HFF-Myc (cell line): ENCODE data around the gene SLC17A8.

Experiments
- DNase-seq: peaks from one replicate; pipeline ENCODE4 v3.0.0-alpha.2; 2011; ENCODE audit warnings: low read depth; ENCODE audit errors: extremely low read depth
- H3K4me3 ChIP-seq: replicated peaks from 2 replicates; pipeline ENCODE4 v1.5.1; 2011; ENCODE audit warnings: low read depth, mild to moderate bottlenecking, control low read depth, low read length
- CTCF ChIP-seq: IDR thresholded peaks from 2 replicates; pipeline ENCODE4 v1.5.1; 2012; ENCODE audit warnings: mild to moderate bottlenecking, low read depth, low read length, control low read depth; ENCODE audit errors: missing control alignments

SLC17A8 gene

DNA sequence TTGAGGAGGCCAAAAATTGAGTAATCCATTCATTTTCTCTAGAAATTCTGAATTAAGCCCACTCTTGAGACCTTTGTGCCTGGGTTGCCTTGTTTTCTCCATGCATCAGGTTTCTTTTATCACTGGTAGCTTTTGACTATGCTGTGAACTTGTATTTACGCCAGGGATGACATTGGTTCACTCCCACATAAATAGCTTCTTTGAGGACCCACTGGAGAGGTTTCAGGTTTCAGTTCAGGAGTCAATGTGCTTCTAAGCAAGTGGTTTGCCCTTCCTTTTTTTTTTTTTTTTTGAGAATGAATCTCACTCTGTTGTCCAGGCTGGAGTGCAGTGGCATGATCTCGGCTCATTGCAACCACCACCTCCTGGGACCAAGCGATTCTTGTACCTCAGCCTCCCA is 10.2 kb upstream of the SLC17A8 start:
- DNase-seq, result peak; percentile 6
- no peak for TF ChIP-seq CTCF
- H3K4me3 ChIP-seq, result no peak overlapping the region

GRCh38 chr12:100348657-100349454 is 8.0 kb upstream of the SLC17A8 start:
- TF ChIP-seq CTCF, result peak; percentile 6
- peak; percentile 10 for DNase-seq
- H3K4me3 ChIP-seq, result no peak overlapping the region

DNA sequence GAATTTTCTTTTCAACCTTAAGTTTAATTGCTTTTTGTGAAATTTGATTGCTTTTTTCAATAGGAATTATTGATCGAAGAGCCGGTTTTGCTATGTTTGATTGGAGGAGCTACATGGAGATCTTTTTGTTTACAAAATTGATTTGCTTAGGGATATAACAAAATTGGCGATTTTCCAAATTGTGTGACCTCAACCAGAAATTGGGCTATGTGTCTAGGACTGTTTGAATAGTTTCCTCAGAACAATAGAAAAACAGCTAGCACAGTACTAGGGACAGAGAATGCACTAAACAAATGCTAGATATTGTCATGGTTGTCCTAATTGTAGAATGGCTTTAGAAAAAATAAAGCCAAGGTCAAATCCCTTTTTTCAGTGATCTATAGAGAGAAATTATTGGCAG is 2.4 kb downstream of the SLC17A8 start:
- DNase-seq, result no peak
- H3K4me3 ChIP-seq, result no peak overlapping the region
- TF ChIP-seq CTCF, result no peak

DNA sequence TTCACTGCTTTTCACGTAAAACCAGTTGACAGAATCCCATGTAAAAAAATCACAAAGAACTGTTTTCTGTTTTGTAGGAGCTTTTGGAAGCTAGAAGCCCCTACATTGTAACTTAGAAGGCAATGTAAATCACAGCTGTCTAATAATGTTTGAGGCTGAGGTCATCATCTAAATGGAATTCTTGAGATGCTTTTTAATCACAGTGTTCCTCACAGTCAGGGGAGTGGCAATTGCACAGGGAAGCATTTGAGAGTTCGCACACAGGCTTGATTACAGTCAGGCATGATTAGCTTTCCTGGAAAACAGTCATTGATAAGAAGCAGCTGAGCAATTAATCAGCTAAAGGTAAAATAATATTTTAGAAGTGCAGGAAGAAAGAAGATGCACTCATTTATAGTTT is 2.9 kb downstream of the SLC17A8 start:
- no peak for TF ChIP-seq CTCF
- H3K4me3 ChIP-seq, result no peak overlapping the region
- no peak for DNase-seq

DNA sequence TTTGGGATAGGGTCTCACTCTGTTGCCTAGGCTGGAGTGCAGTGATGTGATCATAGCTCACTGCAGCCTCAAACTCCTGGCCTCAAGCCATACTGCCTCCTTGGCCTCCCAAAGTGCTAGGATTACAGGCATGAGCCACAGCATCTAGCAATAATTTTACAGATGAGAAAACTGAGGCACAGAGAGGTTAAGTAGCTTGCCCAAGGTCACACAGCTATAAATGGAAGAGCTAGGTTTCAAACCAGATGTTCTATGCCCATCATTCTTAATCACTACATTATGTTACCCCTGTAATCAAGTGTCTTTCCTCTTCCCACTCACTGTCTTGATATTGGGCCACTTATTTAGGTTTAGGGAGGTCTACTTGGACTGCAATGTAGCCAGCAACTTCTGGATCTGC is 3.6 kb downstream of the SLC17A8 start:
- H3K4me3 ChIP-seq, result no peak overlapping the region
- no peak for TF ChIP-seq CTCF
- DNase-seq, result no peak

DNA sequence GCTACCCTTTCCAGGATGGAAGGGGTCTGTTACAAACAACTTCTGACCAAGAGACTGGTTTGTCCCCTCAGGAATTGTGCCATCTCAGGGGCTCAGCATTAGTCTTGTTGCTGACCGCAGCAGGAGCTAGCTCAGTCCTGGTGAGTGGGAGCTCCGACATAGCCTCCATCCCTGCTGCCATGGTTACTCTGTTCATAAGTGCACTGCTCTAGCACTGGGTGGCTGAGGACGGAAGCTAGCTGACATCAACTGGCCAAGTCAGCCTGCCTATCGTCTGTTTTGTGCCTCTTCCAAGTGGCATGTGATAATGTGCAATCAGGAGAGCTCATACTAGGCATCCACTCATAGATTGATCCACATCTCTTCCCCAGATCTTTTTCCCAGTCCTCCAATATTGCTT is 7.5 kb downstream of the SLC17A8 start:
- no peak overlapping the region for H3K4me3 ChIP-seq
- no peak for DNase-seq
- no peak for TF ChIP-seq CTCF

DNA sequence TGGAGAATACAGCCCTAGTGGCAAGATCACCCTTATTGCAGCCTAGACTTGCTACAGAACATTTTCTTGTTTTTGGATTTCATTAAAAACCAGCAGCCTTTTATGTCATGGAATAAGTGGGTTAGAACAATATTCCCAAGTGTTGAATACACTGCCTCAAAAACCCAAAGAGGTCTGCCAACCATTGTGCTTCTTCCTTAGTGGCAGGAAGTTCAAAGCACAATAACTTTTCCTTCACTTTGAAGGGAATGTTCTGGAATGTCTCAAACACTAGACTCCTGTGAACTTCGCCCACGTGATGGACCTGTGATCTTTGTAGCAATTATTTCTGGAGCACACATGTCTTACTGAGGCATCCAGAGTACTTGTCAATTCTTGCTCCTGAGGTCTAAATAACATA is 8.5 kb downstream of the SLC17A8 start:
- DNase-seq, result no peak
- TF ChIP-seq CTCF, result no peak
- no peak overlapping the region for H3K4me3 ChIP-seq
